ENCODE measurements around the gene RASGRF2. TPM values are rescaled to one million over a fixed set of nuclear protein-coding genes. Genes with fewer than 3 reads are reported as not detected.

RASGRF2 gene
- total RNA-seq, 1 donor from 2014 or later = 0.92 TPM

DNA sequence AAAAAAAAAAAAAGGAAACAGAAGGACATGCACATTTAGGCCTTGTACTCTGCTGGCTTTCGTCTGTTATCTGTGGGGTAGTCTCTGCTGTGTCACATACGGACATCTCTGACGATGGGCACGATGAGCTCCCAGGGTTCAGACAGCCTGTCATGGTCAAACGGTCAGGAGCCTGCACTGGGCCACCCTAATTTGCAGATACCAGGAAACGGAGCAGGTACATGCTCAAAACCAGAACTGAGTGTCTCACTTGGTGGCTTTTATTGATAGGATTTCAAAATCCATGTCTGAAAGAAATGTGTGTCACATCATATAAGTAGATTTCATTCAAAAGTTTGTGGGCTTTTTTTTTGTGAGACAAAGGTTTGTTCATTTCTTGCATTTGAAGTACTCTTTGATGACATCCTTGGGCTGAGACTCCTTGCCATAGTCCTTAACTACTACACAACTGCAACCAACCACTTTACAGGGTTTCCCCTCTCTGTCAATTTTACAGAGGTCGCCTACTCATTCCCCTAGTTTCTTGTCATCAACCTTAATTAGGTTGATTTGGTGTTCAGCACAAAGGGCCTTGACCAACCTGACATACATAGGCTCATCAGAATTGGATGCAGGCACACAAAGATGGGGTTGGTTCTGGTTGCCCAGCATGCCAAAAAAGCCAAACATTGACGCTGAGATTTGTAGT, 281.9 kb downstream of the RASGRF2 start:
- Mint-ChIP-seq H3K9me3 (ENCODE audit: low read depth) (no peaks in the 10 kb centered on the region), H3K27me3 (ENCODE audit: low read depth) (no peaks in the 10 kb centered on the region), H3K4me3 (ENCODE audit: unreplicated experiment) (no peak overlapping the region), H3K27ac (ENCODE audit: unreplicated experiment) (no peak overlapping the region), H3K4me1 (ENCODE audit: low read depth) (peaks cover 7% of the 10 kb centered on the region), H3K36me3 (ENCODE audit: low read depth) (peaks cover 1% of the 10 kb centered on the region)
- TF ChIP-seq, protein P1, sequence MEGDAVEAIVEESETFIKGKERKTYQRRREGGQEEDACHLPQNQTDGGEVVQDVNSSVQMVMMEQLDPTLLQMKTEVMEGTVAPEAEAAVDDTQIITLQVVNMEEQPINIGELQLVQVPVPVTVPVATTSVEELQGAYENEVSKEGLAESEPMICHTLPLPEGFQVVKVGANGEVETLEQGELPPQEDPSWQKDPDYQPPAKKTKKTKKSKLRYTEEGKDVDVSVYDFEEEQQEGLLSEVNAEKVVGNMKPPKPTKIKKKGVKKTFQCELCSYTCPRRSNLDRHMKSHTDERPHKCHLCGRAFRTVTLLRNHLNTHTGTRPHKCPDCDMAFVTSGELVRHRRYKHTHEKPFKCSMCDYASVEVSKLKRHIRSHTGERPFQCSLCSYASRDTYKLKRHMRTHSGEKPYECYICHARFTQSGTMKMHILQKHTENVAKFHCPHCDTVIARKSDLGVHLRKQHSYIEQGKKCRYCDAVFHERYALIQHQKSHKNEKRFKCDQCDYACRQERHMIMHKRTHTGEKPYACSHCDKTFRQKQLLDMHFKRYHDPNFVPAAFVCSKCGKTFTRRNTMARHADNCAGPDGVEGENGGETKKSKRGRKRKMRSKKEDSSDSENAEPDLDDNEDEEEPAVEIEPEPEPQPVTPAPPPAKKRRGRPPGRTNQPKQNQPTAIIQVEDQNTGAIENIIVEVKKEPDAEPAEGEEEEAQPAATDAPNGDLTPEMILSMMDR (IDR thresholded peaks at IDR 0.05) = no peak
- no peak for DNase-seq (ENCODE audit: low spot score)

DNA sequence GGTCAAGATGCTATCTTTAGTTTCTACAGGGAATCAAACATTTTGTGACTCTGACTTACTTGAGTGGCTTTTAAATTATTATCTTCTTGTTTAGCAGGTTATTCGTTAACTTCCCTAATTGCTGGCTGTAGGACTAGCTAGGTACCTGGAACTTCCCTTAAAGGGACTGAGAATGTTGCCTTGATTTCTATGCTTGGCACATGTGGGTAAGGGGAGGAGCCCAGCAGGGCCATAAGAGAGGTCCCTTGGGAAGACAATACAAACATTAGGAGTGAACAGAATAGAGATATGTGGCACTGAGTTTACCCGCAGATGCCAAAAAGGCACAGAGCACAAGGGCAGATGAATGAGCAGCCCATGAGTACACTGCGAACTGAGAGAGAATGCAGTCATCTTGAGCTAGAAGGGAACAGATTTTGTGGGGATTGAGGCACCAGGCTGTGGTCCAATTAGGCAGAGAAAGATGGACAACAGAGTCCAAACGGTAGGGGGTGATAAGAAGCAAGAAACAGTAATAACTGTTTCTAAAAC, 282.8 kb downstream of the RASGRF2 start:
- no peak overlapping the region for H3K27ac Mint-ChIP-seq (ENCODE audit: unreplicated experiment)
- TF ChIP-seq, protein P1 (IDR thresholded peaks at IDR 0.05) = no peak
- DNase-seq (ENCODE audit: low spot score) = no peak
- H3K9me3 Mint-ChIP-seq (ENCODE audit: low read depth) = no peaks in the 10 kb centered on the region
- H3K4me3 Mint-ChIP-seq (ENCODE audit: unreplicated experiment) = no peak overlapping the region
- peaks cover 7% of the 10 kb centered on the region for H3K4me1 Mint-ChIP-seq (ENCODE audit: low read depth)
- H3K36me3 Mint-ChIP-seq (ENCODE audit: low read depth) = peaks cover 1% of the 10 kb centered on the region
- H3K27me3 Mint-ChIP-seq (ENCODE audit: low read depth) = no peaks in the 10 kb centered on the region

DNA sequence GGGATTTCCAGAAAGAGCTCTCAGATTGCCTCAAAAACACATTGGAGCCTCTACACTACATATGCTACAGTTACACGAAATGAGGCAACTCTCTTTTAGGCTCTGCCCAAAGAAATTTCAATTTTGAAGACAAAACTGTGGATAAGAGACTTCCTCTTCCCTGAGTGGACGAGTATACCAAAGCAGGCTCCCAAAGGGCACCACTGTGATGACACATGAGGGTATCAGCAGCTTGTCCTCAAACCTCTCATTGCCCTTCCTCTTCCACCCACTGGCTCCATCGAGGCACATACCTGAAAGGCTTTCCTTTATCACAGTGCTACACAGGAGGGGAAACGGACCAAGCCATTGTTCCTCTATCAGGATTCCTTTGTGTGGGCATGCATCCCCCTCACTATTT, 284.3 kb downstream of the RASGRF2 start:
- Mint-ChIP-seq H3K27ac (ENCODE audit: unreplicated experiment) (no peak overlapping the region), H3K4me3 (ENCODE audit: unreplicated experiment) (no peak overlapping the region), H3K36me3 (ENCODE audit: low read depth) (no peaks in the 10 kb centered on the region), H3K4me1 (ENCODE audit: low read depth) (peaks cover 7% of the 10 kb centered on the region), H3K27me3 (ENCODE audit: low read depth) (no peaks in the 10 kb centered on the region), H3K9me3 (ENCODE audit: low read depth) (no peaks in the 10 kb centered on the region)
- DNase-seq (ENCODE audit: low spot score) = no peak
- TF ChIP-seq, protein P1 (IDR thresholded peaks at IDR 0.05) = no peak

DNA sequence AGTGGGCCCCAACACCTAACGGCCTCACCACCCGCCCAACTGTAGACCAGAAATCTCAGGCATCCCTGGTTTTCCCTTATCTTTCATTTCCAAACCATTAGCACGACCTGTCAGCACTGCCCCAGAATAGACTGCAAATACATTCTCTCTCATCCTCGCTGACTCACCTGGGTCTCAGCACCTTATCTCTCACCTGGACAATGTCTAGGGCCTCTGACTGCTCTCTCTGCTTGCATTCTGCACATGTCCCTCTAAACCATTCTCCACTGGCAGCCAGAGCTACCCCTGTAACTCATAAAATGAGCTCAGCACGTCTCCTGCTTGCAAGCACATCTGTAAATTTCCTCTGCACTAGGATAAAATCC, 285.7 kb downstream of the RASGRF2 start:
- Mint-ChIP-seq H3K9me3 (ENCODE audit: low read depth) (peaks cover 6% of the 10 kb centered on the region), H3K36me3 (ENCODE audit: low read depth) (peaks cover 8% of the 10 kb centered on the region), H3K27me3 (ENCODE audit: low read depth) (no peaks in the 10 kb centered on the region), H3K27ac (ENCODE audit: unreplicated experiment) (no peak overlapping the region), H3K4me3 (ENCODE audit: unreplicated experiment) (no peak overlapping the region), H3K4me1 (ENCODE audit: low read depth) (peaks cover 7% of the 10 kb centered on the region)
- no peak for DNase-seq (ENCODE audit: low spot score)
- TF ChIP-seq, protein P1 (IDR thresholded peaks at IDR 0.05) = no peak

DNA sequence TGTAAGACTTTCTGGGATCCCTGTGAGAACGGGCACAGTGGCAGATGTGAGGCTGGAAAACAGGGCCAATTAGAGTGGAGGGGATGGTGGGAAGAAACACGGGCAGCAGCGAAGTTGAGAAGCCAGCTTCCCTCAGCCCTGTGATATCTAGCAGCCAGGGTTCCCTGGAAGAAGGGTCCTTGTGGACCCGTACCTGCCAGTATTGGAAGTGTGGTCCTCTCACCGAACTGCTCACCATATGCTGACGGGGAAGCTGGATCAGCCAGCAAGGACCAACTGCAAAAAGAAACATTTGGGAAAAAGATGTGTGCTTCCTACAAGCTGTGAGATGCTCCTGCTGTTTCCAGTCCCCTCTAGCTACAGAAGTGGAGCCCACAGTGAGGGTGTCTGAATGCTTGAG, 286.5 kb downstream of the RASGRF2 start:
- Mint-ChIP-seq H3K4me3 (ENCODE audit: unreplicated experiment) (no peak overlapping the region), H3K27me3 (ENCODE audit: low read depth) (no peaks in the 10 kb centered on the region), H3K36me3 (ENCODE audit: low read depth) (peaks cover 8% of the 10 kb centered on the region), H3K9me3 (ENCODE audit: low read depth) (peaks cover 6% of the 10 kb centered on the region), H3K4me1 (ENCODE audit: low read depth) (peaks cover 7% of the 10 kb centered on the region), H3K27ac (ENCODE audit: unreplicated experiment) (no peak overlapping the region)
- DNase-seq (ENCODE audit: low spot score) = no peak
- TF ChIP-seq, protein P1 (IDR thresholded peaks at IDR 0.05) = no peak
